Loucy (cell line): ENCODE data around the gene KIF13A.

Experiments used
- CTCF ChIP-seq: fragments of 200-600 bp; sonication (generic); conservative IDR thresholded peaks from 2 replicates; pipeline ENCODE4 v1.5.1; 2014; ENCODE audit warnings: mild to moderate bottlenecking, antibody characterized with exemption, low read length
- EZH2phosphoT487 ChIP-seq: fragments of 200-600 bp; IDR thresholded peaks from 2 replicates; pipeline ENCODE4 v1.6.1; 2018; ENCODE audit warnings: antibody characterized with exemption, mild to moderate bottlenecking, moderate library complexity, borderline replicate concordance

DNA sequence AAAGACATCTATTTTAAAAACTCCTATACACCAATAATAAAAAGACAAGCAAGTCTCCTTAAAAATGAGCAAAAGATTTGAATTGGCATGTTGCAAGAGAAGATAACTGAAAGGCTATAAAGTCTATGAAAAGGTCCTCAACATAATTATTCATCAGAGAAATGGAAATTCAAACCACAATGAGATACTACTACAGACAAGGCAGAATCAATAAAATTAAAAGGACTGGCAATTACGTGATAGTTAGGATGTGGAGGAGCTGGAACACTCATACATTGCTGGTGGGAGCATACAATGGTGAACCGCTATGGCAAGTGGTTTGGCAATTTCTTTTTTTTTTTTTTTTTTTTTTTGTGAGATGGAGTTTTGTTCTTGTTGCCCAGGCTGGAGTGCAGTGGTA is 43.8 kb upstream of the KIF13A start:
- TF ChIP-seq CTCF (no peak), EZH2phosphoT487 (no peak)
